ENCODE data around the gene NPBWR2.

NPBWR2 gene

GRCh38 chr20:64106981-64107735, at the start of gene NPBWR2:
Gene NPBWR2, minus strand, starts transcription at chr20:64107565. Its CDS starts 734 bp downstream, at chr20:64106831.
- DNase-seq, result no peak

GRCh38 chr20:64156136-64156885, 48.9 kb upstream of the NPBWR2 start:
- peak; percentile 76 to 83 for DNase-seq

DNA sequence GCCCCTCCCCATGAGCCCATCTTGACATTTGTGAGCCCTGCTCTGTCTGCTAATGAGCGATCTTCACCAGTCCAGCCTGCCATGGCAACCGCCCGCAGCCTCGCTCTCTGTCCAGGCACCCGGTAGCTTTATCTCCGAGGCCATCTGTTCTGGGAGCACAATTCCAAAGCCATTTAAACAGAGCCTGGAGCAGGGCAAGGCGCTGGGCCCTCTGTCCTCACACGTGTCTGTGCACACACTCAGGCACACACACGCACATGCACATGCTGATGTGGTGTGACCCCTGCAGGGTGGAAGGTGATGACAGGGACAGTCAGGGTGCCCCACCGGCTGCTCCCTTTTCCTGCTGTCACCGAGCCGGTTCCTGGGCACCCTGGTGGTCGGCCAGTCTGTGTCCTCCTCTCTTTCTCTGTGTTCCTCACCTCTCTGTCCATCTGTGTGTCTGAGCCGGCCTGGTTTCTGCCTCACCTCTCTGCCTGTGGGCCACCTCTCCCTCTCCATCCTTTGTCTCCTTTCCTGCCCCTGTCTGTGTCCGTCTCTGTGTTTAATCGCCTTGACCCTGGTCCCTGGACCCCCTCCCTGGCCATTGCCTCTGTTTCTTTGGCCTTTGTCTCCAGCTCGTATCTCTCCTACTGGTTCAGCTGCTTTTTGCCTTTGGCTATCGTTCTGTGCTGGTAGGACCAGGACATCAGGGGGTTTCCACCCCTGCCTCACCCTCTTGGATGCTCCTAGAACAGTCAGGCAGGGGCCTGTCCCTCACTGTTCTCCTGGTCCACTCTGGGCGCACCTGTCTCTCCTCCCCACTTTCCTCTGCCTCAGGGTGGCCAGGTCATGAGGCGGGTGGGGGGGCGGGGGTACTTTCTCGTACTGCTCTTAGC, 48.1 kb upstream of the NPBWR2 start:
- no peak for DNase-seq

- no peak for DNase-seq
Measured at GRCh38 chr20:64154590-64155257, 47.4 kb upstream of the NPBWR2 start.

DNA sequence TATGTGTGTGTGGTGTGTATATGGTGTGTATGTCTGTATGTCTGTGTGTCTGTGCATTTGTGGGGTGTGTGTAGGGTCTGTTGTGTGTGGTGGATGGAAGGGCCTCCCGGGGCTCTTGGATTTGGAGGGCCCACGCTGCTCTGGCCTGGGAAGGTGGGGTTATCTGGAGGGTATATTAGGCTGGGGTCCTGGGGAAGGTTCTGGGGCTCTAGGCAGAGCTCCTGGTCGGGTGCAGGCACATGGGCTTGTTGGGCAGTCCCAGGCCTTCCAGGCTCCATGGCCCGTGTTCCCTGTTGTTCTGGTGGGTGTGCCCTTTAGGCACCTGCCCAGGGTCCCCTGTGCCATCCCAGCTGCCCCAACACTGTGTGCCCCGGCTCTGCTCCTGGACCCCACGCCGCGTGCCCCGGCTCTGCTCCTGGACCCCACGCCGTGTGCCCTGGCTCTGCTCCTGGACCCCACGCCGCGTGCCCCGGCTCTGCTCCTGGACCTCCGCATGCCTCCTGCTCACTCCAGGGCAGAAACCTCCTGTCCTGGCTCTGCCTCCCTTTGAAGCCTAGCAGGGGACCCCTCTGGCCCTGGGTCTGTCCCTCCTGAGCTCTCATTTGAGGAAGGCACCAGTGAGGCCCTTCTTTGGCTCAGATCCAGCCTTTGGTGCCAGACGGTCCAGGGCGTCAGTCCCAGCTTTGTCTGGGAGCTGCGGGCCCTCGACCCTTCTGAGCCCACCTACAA, 46.7 kb upstream of the NPBWR2 start:
- DNase-seq, result no peak

- DNase-seq, result no peak
Measured at GRCh38 chr20:64153410-64153809, 46.0 kb upstream of the NPBWR2 start.

DNA sequence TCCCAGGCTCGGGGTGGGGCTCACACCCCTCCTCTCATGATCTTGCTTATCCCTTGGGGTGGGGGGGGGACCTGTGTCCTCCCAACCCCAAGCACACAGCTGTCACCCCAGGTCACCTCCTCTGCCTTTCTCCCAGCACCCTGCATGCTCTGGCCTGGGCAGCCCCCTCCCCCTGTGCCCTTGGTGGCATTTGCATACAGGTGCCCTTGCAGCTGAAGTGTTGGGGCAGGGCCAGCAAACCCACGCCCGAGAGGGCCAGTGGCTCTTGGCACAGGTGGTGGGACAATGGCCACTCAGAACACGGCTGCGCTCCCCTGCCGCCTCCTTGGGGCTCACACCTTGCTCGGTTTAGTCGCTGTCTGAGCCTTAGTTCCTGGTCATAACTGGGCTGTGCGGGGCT, 45.5 kb upstream of the NPBWR2 start:
- peak; percentile 81 to 89 for DNase-seq

DNA sequence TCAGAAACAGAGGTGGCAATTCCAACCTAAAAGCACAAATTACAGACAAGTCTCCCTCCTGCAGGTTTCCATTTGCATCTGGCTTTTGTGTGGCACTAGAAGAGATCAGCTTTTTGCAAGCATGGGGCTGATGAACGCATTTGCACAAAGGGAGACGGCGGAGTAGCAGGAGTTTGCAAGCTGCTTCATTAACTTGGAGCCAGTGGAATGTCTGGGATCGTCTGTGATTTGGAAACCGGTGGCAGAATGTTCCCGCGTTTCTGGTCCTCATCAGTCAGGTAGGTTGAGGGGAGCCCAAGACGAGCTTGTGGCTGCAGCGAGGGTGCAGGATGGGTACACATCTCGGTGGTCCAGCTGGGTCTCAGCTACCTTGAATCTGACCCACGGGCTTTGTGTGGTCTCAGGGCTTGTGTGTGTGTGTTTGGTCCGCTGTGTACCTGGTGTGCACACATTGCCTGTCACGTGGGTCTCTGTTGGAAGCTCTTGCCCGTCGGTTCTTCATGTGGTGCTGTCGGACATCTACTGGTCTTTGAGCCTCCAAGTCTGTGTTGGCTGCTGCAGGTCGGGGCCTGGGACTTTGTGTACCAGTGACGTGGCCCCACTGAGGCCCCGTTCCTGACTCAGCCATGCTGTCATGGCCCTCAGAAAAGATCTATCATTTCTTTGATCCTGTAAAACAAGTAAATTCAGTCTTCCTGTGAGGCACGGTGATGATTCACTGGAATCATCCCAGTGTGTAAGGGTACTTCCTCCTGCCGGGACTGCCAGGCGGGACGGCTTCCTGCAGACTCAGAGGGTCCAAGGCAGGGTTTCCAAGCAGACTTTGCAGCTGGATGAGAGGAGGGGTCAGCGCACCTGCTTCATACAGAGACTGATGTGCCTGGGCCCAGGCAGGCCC, 44.5 kb upstream of the NPBWR2 start:
- DNase-seq, result no peak

- DNase-seq, result no peak
Measured at GRCh38 chr20:64150756-64151632, 43.6 kb upstream of the NPBWR2 start.

- no peak for DNase-seq
Measured at GRCh38 chr20:64149809-64150560, 42.6 kb upstream of the NPBWR2 start.

DNA sequence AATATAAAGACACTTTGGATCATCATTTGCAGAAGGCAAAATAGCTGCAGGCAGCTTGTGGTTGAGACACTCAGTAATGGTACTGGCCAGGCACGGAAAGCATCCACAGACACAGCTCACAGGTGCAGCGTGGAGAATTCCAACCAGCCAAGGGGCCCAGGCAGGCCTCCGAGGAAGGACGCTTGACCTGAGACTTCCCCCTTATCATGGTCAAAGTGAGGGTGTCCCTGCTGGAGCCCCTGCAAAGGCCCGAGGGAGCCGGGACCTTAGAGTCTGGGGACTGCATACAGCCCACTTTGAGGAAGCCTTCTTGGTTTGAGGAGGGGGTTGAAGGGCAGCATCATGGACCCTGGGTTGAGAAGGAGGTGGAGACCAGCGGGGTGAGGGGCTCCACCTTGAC, 41.8 kb upstream of the NPBWR2 start:
- no peak for DNase-seq

DNA sequence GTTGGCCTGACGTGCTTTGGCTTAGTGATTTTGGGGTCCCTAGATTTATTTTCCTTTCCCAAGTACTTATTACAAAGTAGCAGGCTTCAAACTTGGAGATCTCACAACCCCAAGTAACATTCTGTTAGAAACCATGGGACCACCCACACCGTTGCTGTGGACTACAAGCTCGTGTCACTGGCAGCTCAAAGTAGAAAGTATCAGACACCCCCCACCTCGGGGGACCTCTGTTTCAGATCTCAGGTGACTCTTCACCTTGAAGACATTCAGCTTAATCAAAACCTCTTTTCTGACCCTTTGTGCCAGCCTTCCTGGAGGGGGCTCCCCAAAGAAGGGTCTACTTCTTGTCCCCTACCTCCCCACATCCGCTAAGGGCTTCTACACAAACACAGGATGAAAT, 41.2 kb upstream of the NPBWR2 start:
- DNase-seq, result no peak

GRCh38 chr20:64146936-64147477, 39.6 kb upstream of the NPBWR2 start:
- DNase-seq, result no peak

GRCh38 chr20:64146301-64146935, 39.1 kb upstream of the NPBWR2 start:
- no peak for DNase-seq

- DNase-seq, result no peak
Measured at GRCh38 chr20:64145458-64146300, 38.3 kb upstream of the NPBWR2 start.

- DNase-seq, result no peak
Measured at GRCh38 chr20:64144144-64144912, 37.0 kb upstream of the NPBWR2 start.
